HG03095 (cell line): Measurements from ENCODE around the gene KLHL29.

ENCODE experiments used
- ATAC-seq: cut with Tn5 transposase; IDR thresholded peaks from one replicate; pipeline ENCODE4 v1.9.1; 2021; ENCODE audit warnings: moderate library complexity; ENCODE audit not compliant: unreplicated experiment

Gene KLHL29

GRCh38 chr2:23622466-23622865 is 237.5 kb downstream of the KLHL29 start:
- no peak for ATAC-seq

GRCh38 chr2:23622966-23623675 is 238.1 kb downstream of the KLHL29 start:
- no peak for ATAC-seq

- ATAC-seq = no peak
Measured at GRCh38 chr2:23624378-23624777, 239.4 kb downstream of the KLHL29 start.

GRCh38 chr2:23624915-23625314 is 239.9 kb downstream of the KLHL29 start:
- ATAC-seq = no peak

GRCh38 chr2:23625726-23626125 is 240.7 kb downstream of the KLHL29 start:
- ATAC-seq = no peak

GRCh38 chr2:23626701-23627230 is 241.8 kb downstream of the KLHL29 start:
- no peak for ATAC-seq

GRCh38 chr2:23627236-23628009 is 242.4 kb downstream of the KLHL29 start:
- no peak for ATAC-seq

GRCh38 chr2:23628926-23629771 is 244.2 kb downstream of the KLHL29 start:
- ATAC-seq = no peak

GRCh38 chr2:23629772-23630480 is 244.9 kb downstream of the KLHL29 start:
- ATAC-seq = no peak

- no peak for ATAC-seq
Measured at GRCh38 chr2:23630961-23631360, 246.0 kb downstream of the KLHL29 start.

GRCh38 chr2:23631389-23631788 is 246.4 kb downstream of the KLHL29 start:
- no peak for ATAC-seq

- ATAC-seq = no peak
Measured at GRCh38 chr2:23632386-23632785, 247.4 kb downstream of the KLHL29 start.

- no peak for ATAC-seq
Measured at GRCh38 chr2:23632831-23633395, 247.9 kb downstream of the KLHL29 start.

- no peak for ATAC-seq
Measured at GRCh38 chr2:23633966-23634365, 249.0 kb downstream of the KLHL29 start.

- ATAC-seq = no peak
Measured at GRCh38 chr2:23635442-23636340, 250.7 kb downstream of the KLHL29 start.

GRCh38 chr2:23636426-23636825 is 251.4 kb downstream of the KLHL29 start:
- ATAC-seq = no peak

GRCh38 chr2:23637011-23637778 is 252.2 kb downstream of the KLHL29 start:
- no peak for ATAC-seq

- ATAC-seq = no peak
Measured at GRCh38 chr2:23639406-23639982, 254.5 kb downstream of the KLHL29 start.
